CD4-positive, CD25-positive, alpha-beta regulatory T cell (primary cell): ENCODE measurements around the gene AQP10. TPM values are rescaled to one million over a fixed set of nuclear protein-coding genes. Genes with fewer than 3 reads are reported as not detected.
"Not testable (repeated sequence)": the region's sequence is repeated elsewhere in the genome, so short reads cannot be mapped to it uniquely, and the experiment has no call there.

Source experiments
- ATAC-seq, 2 donors: fragments of 150-1000 bp; cut with Tn5 transposase; one replicate each; pipeline ENCODE4 v1.10.0; 2021; ENCODE audit warnings: low read depth in 2 of 2, moderate number of reproducible peaks in 2 of 2, moderate library complexity in 1 of 2
- DNase-seq, 3 donors: peaks; one replicate each; pipeline versions ENCODE4 v3.0.0 to v3.0.0-alpha.2; 2012 to 2022; ENCODE audit warnings: mixed read lengths in 1 of 3
- H3K27ac ChIP-seq: one replicate; pipeline ENCODE4 v1.7.0; 2013; ENCODE audit warnings: mild to moderate bottlenecking, low read length; ENCODE audit not compliant: insufficient read depth, poor library complexity, severe bottlenecking
- H3K27me3 ChIP-seq: one replicate; pipeline ENCODE4 v1.7.0; 2013; ENCODE audit warnings: low read length; ENCODE audit not compliant: control insufficient read depth, insufficient read depth
- H3K36me3 ChIP-seq: one replicate; pipeline ENCODE4 v1.7.0; 2013; ENCODE audit warnings: mild to moderate bottlenecking, low read length, moderate library complexity; ENCODE audit not compliant: control insufficient read depth, insufficient read depth
- H3K4me1 ChIP-seq: 2 replicates; pipeline ENCODE4 v1.7.0; 2013; ENCODE audit warnings: mild to moderate bottlenecking, low read length; ENCODE audit not compliant: insufficient read depth, control insufficient read depth, poor library complexity, severe bottlenecking
- H3K4me3 ChIP-seq: one replicate; pipeline ENCODE4 v1.7.0; 2013; ENCODE audit warnings: low read depth, mild to moderate bottlenecking, low read length, moderate library complexity
- H3K9me3 ChIP-seq, 2 experiments: 1 replicate in 1 of 2; 2 replicates in 1 of 2; pipeline ENCODE4 v1.7.0; 2013; ENCODE audit warnings: low read length in 2 of 2, mild to moderate bottlenecking in 1 of 2, moderate library complexity in 1 of 2; ENCODE audit not compliant: control insufficient read depth in 2 of 2
- H3K27ac Mint-ChIP-seq, 3 donors: one replicate each; pipeline ENCODE4 v1.8.0; 2020 to 2022; ENCODE audit warnings: mild to moderate bottlenecking in 3 of 3, mixed read lengths in 3 of 3, moderate library complexity in 2 of 3
- H3K27me3 Mint-ChIP-seq: one replicate; pipeline ENCODE4 v1.8.0; 2022; ENCODE audit warnings: mild to moderate bottlenecking, mixed read lengths
- H3K36me3 Mint-ChIP-seq: one replicate; pipeline ENCODE4 v1.8.0; 2020; ENCODE audit warnings: mixed read lengths
- H3K4me1 Mint-ChIP-seq, 4 donors: one replicate each; pipeline ENCODE4 v1.8.0; 2020 to 2022; ENCODE audit warnings: mixed read lengths in 4 of 4, mild to moderate bottlenecking in 1 of 4
- H3K4me3 Mint-ChIP-seq, 4 donors: one replicate each; pipeline ENCODE4 v1.8.0; 2020 to 2022; ENCODE audit warnings: mild to moderate bottlenecking in 4 of 4, mixed read lengths in 4 of 4, moderate library complexity in 3 of 4
- H3K9me3 Mint-ChIP-seq, 7 donors: one replicate each; pipeline ENCODE4 v1.8.0; 2020 to 2022; ENCODE audit warnings: mixed read lengths in 7 of 7, mild to moderate bottlenecking in 3 of 7, moderate library complexity in 2 of 7
- polyA plus RNA-seq, 4 donors: library from polyadenylated mRNA; unstranded; fragments of 300-500 nt; fragmentation: Illumina TruSeq; gene quantifications; one replicate each; pipeline ENCODE4 v1.2.3, GENCODE V29; 2021
- total RNA-seq: library from RNA; stranded (reverse); gene quantifications from one replicate; pipeline ENCODE4 v1.2.3, GENCODE V29; 2022

AQP10 gene
- total and polyA plus RNA-seq, 5 donors from 2014 or later: 0.81 TPM; not detected in 4

- no peaks in the 10 kb centered on the region for H3K27me3 ChIP-seq
- DNase-seq (no peak), ATAC-seq (no peak)
- H3K36me3 Mint-ChIP-seq: no peaks in the 10 kb centered on the region
- no peaks in the 10 kb centered on the region for H3K36me3 ChIP-seq
- H3K4me3 Mint-ChIP-seq: no peak overlapping the region
- H3K27ac Mint-ChIP-seq: no peak overlapping the region
- H3K4me1 Mint-ChIP-seq: no peaks in the 10 kb centered on the region
- peaks cover 11 to 16% of the 10 kb centered on the region in 2 experiments for H3K9me3 ChIP-seq
- no peaks in the 10 kb centered on the region for H3K4me1 ChIP-seq
- no peaks in the 10 kb centered on the region for H3K27me3 Mint-ChIP-seq
- no peak overlapping the region for H3K27ac ChIP-seq
- no peak overlapping the region for H3K4me3 ChIP-seq
- peaks cover 2 to 21% (median 5%) of the 10 kb centered on the region in 7 donors for H3K9me3 Mint-ChIP-seq
Measured at GRCh38 chr1:154295408-154296235, 25.3 kb upstream of the AQP10 start.

GRCh38 chr1:154301582-154301981 is 19.3 kb upstream of the AQP10 start:
- Mint-ChIP-seq H3K27ac (no peak overlapping the region), H3K4me1 (no peaks in the 10 kb centered on the region), H3K36me3 (no peaks in the 10 kb centered on the region), H3K27me3 (no peaks in the 10 kb centered on the region), H3K9me3 (peaks cover 0 to 2% (median 0%) of the 10 kb centered on the region in 7 donors), H3K4me3 (no peak overlapping the region)
- ATAC-seq (no peak), DNase-seq (no peak)
- H3K4me3 ChIP-seq: no peak overlapping the region
- H3K36me3 ChIP-seq: no peaks in the 10 kb centered on the region
- H3K27me3 ChIP-seq: no peaks in the 10 kb centered on the region
- no peaks in the 10 kb centered on the region for H3K9me3 ChIP-seq
- no peak overlapping the region for H3K27ac ChIP-seq
- H3K4me1 ChIP-seq: no peaks in the 10 kb centered on the region

- ATAC-seq (no peak), DNase-seq (peak in 1 of 3 donors; percentile 11)
- Histone ChIP-seq H3K27me3 (no peaks in the 10 kb centered on the region), H3K9me3 (no peaks in the 10 kb centered on the region), H3K4me3 (no peak overlapping the region), H3K27ac (no peak overlapping the region), H3K36me3 (no peaks in the 10 kb centered on the region), H3K4me1 (peaks cover 11% of the 10 kb centered on the region)
- Mint-ChIP-seq H3K4me3 (no peak overlapping the region), H3K9me3 (no peaks in the 10 kb centered on the region), H3K36me3 (no peaks in the 10 kb centered on the region), H3K27ac (peak overlapping the region in 1 of 3 donors; percentile 32), H3K4me1 (peaks cover 6 to 14% (median 11%) of the 10 kb centered on the region in 4 donors), H3K27me3 (no peaks in the 10 kb centered on the region)
Measured at GRCh38 chr1:154304664-154305337, 16.1 kb upstream of the AQP10 start.

- H3K36me3 Mint-ChIP-seq: no peaks in the 10 kb centered on the region
- no peaks in the 10 kb centered on the region for H3K9me3 Mint-ChIP-seq
- H3K27me3 ChIP-seq: no peaks in the 10 kb centered on the region
- no peaks in the 10 kb centered on the region for H3K36me3 ChIP-seq
- DNase-seq (no peak), ATAC-seq (no peak)
- H3K27ac ChIP-seq: no peak overlapping the region
- no peaks in the 10 kb centered on the region for H3K9me3 ChIP-seq
- no peaks in the 10 kb centered on the region for H3K27me3 Mint-ChIP-seq
- H3K4me1 Mint-ChIP-seq: peaks cover 6 to 14% (median 11%) of the 10 kb centered on the region in 4 donors
- H3K4me3 Mint-ChIP-seq: peak overlapping the region in 1 of 4 donors; percentile 43
- no peak overlapping the region for H3K4me3 ChIP-seq
- H3K27ac Mint-ChIP-seq: no peak overlapping the region
- H3K4me1 ChIP-seq: peaks cover 11% of the 10 kb centered on the region
Measured at GRCh38 chr1:154306151-154306550, 14.7 kb upstream of the AQP10 start.

- H3K4me3 Mint-ChIP-seq: peak overlapping the region in 1 of 4 donors; percentile 1
Measured at GRCh38 chr1:154307670-154308270, 13.1 kb upstream of the AQP10 start.

GRCh38 chr1:154309136-154309535 is 11.8 kb upstream of the AQP10 start:
- not testable (repeated sequence) for H3K4me3 Mint-ChIP-seq, H3K27ac ChIP-seq, DNase-seq, H3K9me3 Mint-ChIP-seq, H3K27ac Mint-ChIP-seq, H3K36me3 Mint-ChIP-seq, H3K36me3 ChIP-seq, H3K27me3 ChIP-seq, H3K27me3 Mint-ChIP-seq, H3K9me3 ChIP-seq, ATAC-seq, H3K4me3 ChIP-seq
- peaks cover 11% of the 10 kb centered on the region for H3K4me1 ChIP-seq
- H3K4me1 Mint-ChIP-seq: peaks cover 6 to 14% (median 11%) of the 10 kb centered on the region in 4 donors

More at GRCh38 chr1:154307670-154308270, 13.1 kb upstream of the AQP10 start:
- peaks cover 6 to 14% (median 11%) of the 10 kb centered on the region in 4 donors for H3K4me1 Mint-ChIP-seq
- not testable (repeated sequence) for H3K27me3 ChIP-seq, ATAC-seq, H3K36me3 ChIP-seq, H3K27me3 Mint-ChIP-seq, H3K4me3 ChIP-seq, H3K9me3 ChIP-seq, H3K9me3 Mint-ChIP-seq, H3K36me3 Mint-ChIP-seq
- peak overlapping the region; percentile 29 for H3K27ac ChIP-seq
- peak in 1 of 3 donors; percentile 76 for DNase-seq
- H3K27ac Mint-ChIP-seq: peak overlapping the region in 2 of 3 donors; percentile 6 to 77
- H3K4me1 ChIP-seq: peaks cover 11% of the 10 kb centered on the region

- not testable (repeated sequence) for H3K4me3 Mint-ChIP-seq, H3K27me3 Mint-ChIP-seq, DNase-seq, H3K27me3 ChIP-seq, H3K9me3 Mint-ChIP-seq, ATAC-seq, H3K36me3 ChIP-seq, H3K27ac ChIP-seq, H3K4me1 ChIP-seq, H3K27ac Mint-ChIP-seq, H3K36me3 Mint-ChIP-seq, H3K4me3 ChIP-seq
- peaks cover 6 to 12% (median 9%) of the 10 kb centered on the region in 4 donors for H3K4me1 Mint-ChIP-seq
- peaks cover 4 to 15% of the 10 kb centered on the region in 2 experiments for H3K9me3 ChIP-seq
Measured at GRCh38 chr1:154312229-154313065, 8.4 kb upstream of the AQP10 start.
